HS-27A (cell line): ENCODE data around the gene SERBP1.
"Not testable (repeated sequence)": the region's sequence is repeated elsewhere in the genome, so short reads cannot be mapped to it uniquely, and the experiment has no call there.

Experiments used
- DNase-seq: peaks from one replicate; pipeline ENCODE4 v3.0.0-alpha.2; 2012; ENCODE audit warnings: low read depth, missing footprints

SERBP1 gene

DNA sequence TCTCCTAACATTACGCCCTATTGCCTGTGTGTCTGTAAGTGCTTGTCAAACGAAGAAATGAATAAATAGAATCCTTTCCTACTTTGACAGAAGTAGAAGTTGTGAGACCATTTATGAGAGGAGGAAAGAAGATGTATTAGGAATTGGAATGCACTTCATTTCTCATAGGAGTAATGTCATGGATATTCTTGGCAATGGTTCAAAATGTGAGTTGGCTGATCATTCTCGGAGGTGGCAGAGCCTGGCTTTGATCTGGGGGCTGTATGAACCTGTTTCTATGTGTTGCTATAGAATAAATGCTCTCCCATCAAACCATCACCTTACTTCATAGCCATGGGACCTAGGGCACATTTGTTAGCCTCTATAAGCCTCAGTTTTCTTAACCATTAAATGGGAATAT lies 10.1 kb upstream of the SERBP1 start:
- DNase-seq, result no peak

- no peak for DNase-seq
Observed at GRCh38 chr1:67439277-67440029, 9.3 kb upstream of the SERBP1 start.

DNA sequence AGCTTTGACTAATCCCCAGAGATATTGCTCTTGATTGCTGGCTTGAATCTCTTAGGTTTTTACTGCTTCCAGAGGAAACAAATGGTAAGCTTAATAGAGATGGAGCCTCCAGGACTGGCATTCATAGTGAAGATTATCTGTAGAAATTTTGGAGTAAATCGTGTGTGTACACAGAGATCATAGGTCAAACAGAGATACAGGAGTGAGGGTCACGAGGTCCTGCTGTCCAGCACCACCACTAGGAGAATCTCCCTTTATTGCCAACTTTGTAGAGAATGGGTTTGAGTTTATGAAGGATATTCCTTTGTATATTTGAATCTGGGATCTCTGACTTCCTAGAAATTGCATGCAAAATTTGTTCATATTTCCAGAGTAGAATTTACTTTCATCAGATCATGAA lies 7.8 kb upstream of the SERBP1 start:
- DNase-seq, result no peak

DNA sequence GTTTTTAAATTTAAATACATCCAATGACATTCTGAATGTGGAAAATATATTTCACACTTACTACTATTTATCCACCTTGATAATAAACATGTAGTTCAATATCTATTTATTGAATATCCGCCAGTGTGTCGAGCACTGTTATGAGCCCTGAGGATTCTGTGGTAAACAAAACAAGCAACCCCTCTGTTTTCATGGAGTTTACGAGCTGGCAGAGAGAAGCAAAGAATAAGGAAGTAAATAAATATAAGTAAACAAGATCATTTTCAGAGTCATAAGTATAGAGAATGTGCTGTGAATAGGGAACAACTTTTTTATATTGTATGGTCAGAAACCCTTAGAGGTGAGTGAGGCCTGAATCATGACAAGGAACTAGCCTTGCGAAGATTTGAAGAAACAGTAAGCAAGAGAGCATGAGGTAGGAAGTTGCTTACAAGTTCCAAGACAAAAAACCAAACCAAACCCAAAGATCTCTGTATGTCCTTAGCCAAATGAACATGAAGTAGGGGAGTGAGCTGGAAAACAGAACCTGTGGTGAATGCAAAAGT lies 6.4 kb upstream of the SERBP1 start:
- DNase-seq, result no peak

- no peak for DNase-seq
Observed at GRCh38 chr1:67434491-67434890, 4.3 kb upstream of the SERBP1 start.

DNA sequence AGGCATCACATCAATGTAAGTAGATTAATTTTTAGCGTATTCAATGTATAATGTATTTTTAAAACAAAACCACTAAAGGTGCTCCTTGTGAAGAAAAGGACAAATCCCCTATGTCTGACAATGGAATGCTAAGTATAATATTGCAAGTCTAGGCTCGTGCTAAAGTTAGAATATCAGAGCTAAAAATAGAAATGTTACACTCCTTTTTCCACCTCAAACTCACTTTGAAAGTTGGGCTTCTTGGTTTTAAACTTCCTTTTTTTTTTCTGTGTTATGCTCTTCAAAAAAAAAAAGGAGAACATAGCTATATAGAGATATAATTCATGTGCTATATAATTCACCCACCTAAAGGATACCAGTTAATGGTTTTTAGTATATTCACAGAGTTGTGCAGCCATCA lies 3.6 kb upstream of the SERBP1 start:
- DNase-seq, result no peak

GRCh38 chr1:67432745-67433144 lies 2.5 kb upstream of the SERBP1 start:
- no peak for DNase-seq

- DNase-seq, result no peak
Observed at GRCh38 chr1:67431869-67432578, 1.8 kb upstream of the SERBP1 start.

GRCh38 chr1:67431156-67431765 lies 1.1 kb upstream of the SERBP1 start:
- DNase-seq, result no peak

DNA sequence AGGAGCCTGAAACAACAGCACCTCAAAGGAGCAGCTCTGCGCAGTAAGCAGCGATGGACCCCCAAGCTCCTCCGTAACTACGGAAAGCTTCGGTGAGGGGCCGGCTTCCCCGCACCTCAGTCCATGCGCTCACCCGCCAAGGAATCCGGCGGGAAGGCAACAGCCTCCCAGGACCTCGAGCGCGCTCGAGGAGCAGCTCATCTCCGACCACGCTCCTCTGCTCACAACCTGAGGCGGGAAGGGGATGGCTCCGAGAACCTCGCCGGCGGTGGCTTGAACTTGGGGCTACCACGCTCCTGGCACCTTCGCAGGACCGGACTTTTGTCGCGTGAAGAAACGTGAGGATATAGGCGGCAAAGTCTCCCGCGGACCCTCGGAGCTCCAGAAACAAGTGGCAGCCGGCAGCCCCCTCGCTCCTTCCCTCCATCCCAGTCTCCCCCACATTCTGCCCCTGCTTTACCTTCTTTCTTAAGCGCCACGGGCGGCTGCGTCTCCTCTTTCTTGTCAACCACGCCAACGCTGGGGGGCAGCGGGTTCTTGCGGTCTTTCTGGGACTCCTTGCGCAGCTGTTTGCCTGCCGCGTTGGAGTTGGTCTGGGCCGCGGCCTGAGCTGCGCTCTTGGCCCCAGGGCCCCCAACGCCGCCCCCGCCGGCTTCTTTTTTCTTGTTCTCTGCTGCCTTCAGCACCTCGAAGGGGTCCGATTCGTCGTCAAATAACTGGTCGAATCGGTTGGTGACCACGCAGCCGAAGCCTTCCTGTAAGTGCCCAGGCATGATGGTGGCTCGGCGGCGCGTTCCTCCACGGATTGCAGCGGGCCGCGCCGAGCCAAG lies 459 bp downstream of the SERBP1 start:
- no peak for DNase-seq

GRCh38 chr1:67429011-67429527 lies 1.1 kb downstream of the SERBP1 start:
- DNase-seq, result no peak

DNA sequence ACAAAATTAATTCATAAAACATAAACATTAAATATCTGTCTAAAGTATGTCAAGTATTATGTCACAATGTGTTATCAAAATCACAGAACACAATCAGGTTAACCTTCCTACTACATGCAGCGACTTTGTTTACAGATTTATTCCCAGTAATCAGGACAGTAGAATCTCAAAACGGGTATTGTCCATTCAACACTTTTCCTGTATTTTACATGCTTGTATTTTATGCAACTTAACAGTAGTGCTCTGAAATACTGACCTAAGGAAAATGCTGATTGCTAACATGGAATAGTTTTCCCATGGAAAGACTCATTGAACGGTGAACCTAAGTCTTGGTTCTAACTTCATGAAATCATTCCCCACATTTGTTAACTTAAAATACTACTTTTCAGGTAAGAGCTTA lies 2.3 kb downstream of the SERBP1 start:
- DNase-seq, result no peak

DNA sequence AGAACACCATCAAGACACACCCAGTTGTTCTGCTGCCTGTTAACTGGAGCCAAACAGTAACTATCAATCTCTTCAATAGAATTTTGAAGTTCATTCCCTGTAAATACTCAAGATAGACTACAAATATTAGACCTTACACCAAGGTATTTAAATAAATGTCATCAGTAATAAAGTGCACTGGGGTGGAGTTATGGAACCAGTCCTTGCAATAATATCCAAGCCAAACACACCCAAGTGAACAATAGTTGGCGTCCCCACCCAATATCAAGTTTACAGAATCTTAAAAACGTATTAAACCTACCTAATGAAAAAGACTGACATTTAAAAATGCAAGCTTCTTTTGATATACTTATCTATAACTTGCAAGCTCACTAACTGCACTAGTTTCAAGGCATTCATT lies 2.7 kb downstream of the SERBP1 start:
- no peak for DNase-seq

GRCh38 chr1:67420835-67421492 lies 9.2 kb downstream of the SERBP1 start:
- no peak for DNase-seq

- DNase-seq, result no peak
Observed at GRCh38 chr1:67418839-67419586, 11.2 kb downstream of the SERBP1 start.

DNA sequence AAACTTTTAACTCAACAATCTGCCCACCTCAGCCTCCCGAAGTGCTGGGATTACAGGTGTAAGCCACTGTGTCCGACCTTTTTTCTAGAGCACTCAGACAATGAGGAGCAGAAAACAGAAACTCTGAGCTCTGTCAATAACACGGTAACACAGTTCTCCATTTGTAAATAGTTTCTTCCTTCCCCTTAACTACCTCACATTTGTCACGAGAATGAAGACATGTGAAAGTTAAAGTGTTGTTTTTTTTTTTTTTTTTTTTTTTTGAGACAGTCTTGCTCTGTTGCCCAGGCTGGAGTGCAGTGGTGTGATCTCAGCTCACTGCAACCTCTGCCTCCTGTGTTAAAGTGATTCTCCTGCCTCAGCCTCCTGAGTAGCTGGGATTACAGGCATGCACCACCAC lies 12.5 kb downstream of the SERBP1 start:
- not testable (repeated sequence) for DNase-seq

- DNase-seq, result no peak
Observed at GRCh38 chr1:67415041-67415440, 15.2 kb downstream of the SERBP1 start.

GRCh38 chr1:67414574-67414973 lies 15.6 kb downstream of the SERBP1 start:
- DNase-seq, result no peak

- DNase-seq, result not testable (repeated sequence)
Observed at GRCh38 chr1:67413101-67413500, 17.1 kb downstream of the SERBP1 start.

DNA sequence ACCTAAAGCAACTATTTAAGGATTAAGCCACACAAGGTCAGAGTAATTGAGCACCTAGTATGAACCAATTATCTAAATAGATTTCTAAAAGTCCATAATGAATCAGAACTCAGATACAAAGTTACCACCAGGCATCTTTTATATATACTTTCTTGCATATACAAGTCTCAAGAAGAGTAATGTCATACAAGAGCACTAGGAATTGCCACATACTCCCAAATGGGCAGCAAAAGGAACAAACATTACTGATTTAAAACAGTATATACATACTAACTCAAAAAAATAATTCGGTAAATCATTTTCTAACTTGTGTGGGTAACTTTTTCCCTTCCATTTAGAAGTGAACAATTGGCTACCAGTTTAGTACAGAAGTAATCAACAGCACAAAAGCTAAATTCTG lies 22.1 kb downstream of the SERBP1 start:
- DNase-seq, result no peak

DNA sequence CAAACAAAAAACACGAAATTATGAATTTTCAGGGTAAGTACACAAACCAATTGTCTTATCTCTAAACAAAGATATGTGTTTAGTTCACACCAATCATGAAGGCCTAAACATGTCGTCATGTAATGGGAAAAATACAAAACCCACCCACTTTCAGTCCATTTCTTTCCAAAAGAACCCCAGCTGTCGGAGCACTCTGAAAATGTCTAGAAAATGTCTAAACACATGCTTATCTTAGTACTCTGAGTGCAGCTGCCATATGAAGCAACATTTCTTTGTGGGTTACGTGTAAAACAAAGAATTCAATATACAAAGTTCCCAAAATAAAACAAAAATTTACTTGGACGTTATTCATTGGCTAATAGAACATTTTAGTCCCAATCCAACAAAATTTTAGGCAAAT lies 22.7 kb downstream of the SERBP1 start:
- DNase-seq, result no peak
